NCI-H526 (cell line): ENCODE measurements around the gene WDR76.
"Not testable (repeated sequence)": the region's sequence is repeated elsewhere in the genome, so short reads cannot be mapped to it uniquely, and the experiment has no call there.

Source experiments
- DNase-seq, 2 experiments: peaks; one replicate each; lab custom pipeline; 2025; lab: John Stamatoyannopoulos, UW

WDR76 gene

GRCh38 chr15:43826508-43827341 is at the start of gene WDR76:
Gene WDR76, plus strand, starts transcription at chr15:43827002. Its CDS starts 31 bp downstream, at chr15:43827033.
- DNase-seq, result peak; percentile 45 to 91

GRCh38 chr15:43777267-43777914 is 49.4 kb upstream of the WDR76 start:
- DNase-seq, result peak; percentile 83 to 96

GRCh38 chr15:43779016-43779415 is 47.8 kb upstream of the WDR76 start:
- DNase-seq, result no peak

- peak; percentile 88 to 89 for DNase-seq
Observed at GRCh38 chr15:43789409-43789808, 37.4 kb upstream of the WDR76 start.

GRCh38 chr15:43791993-43792760 is 34.6 kb upstream of the WDR76 start, which contains the start of gene SERF2:
Gene SERF2, plus strand, starts transcription at chr15:43792320. Its CDS starts 57 bp downstream, at chr15:43792377.
- DNase-seq, result peak; percentile 99 to 100

GRCh38 chr15:43792761-43793476 is 33.9 kb upstream of the WDR76 start:
- peak in 1 of 2 experiments; percentile 22 for DNase-seq

GRCh38 chr15:43793647-43794046 is 33.2 kb upstream of the WDR76 start:
- no peak for DNase-seq

GRCh38 chr15:43794269-43795037 is 32.3 kb upstream of the WDR76 start:
- DNase-seq, result no peak

GRCh38 chr15:43795197-43795596 is 31.6 kb upstream of the WDR76 start:
- DNase-seq, result no peak

GRCh38 chr15:43795997-43796396 is 30.8 kb upstream of the WDR76 start:
- no peak for DNase-seq

GRCh38 chr15:43796566-43796965 is 30.2 kb upstream of the WDR76 start:
- DNase-seq, result no peak

GRCh38 chr15:43799209-43799944 is 27.4 kb upstream of the WDR76 start:
- DNase-seq, result peak; percentile 21 to 50

GRCh38 chr15:43799945-43800285 is 26.9 kb upstream of the WDR76 start, which contains the start of gene SERINC4:
Gene SERINC4, minus strand, starts transcription at chr15:43800220. Its CDS starts 234 bp downstream, at chr15:43799986.
- DNase-seq, result no peak

- peak; percentile 80 to 92 for DNase-seq
Observed at GRCh38 chr15:43800286-43801141, 26.3 kb upstream of the WDR76 start, which contains the start of gene HYPK. Gene HYPK, plus strand, starts transcription at chr15:43800599. Its CDS starts 24 bp downstream, at chr15:43800623.

- not testable (repeated sequence) for DNase-seq
Observed at GRCh38 chr15:43802676-43803075, 24.1 kb upstream of the WDR76 start.

GRCh38 chr15:43808435-43808950 is 18.3 kb upstream of the WDR76 start:
- no peak for DNase-seq

GRCh38 chr15:43808960-43809678 is 17.7 kb upstream of the WDR76 start:
- no peak for DNase-seq

- DNase-seq, result not testable (repeated sequence)
Observed at GRCh38 chr15:43815064-43815463, 11.7 kb upstream of the WDR76 start.
